HG02610 (cell line): ENCODE data around the gene CCDC92B.
"Not testable (repeated sequence)": the region's sequence is repeated elsewhere in the genome, so short reads cannot be mapped to it uniquely, and the experiment has no call there.

Source experiments
- ATAC-seq: cut with Tn5 transposase; IDR thresholded peaks from one replicate; pipeline ENCODE4 v1.9.1; 2021; ENCODE audit warnings: mild to moderate bottlenecking, moderate library complexity; ENCODE audit not compliant: unreplicated experiment

Gene CCDC92B

DNA sequence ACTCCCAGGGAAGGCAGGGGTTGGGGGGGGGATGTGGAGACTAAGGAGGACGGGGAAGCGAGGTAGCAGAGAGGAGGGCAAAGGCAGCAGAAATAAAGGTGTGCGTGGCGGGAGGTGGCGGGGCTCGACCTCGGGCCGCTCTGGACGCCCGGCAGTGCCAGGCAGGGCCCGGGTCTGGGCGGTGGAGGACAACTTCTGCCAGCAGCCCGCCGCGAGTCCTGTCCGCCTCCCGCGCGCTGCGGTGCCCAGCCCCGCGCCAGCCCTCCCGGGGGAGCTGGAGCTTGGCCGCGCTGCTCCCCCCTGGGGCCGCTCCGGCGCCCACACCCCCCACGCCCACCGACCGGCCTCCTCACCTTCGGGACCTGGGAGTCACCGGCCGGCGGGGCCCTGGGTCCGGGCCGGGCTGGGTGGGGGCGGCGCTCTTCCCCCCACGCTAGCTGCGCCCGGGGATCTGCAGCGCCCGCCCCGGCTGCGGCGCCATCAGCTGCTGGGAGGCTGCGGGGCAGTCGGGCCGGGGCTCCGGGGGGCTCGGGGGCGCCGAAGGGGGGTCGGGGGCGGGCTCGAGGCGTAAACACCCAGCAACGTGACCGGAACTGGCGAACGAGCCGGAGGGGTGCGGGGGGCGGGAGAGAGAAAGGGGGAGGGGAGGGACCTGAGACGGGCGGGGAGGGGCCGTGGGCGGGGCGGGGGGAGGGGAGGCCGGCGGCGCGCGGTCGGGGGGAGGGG lies at the start of gene CCDC92B:
CCDC92B (minus strand) TSS at position 595 of the 726 bp plus-strand sequence. CDS start 14,507 bp downstream, outside the sequence.
- no peak for ATAC-seq

GRCh38 chr17:2798678-2799077 lies 49.2 kb upstream of the CCDC92B start:
- no peak for ATAC-seq

DNA sequence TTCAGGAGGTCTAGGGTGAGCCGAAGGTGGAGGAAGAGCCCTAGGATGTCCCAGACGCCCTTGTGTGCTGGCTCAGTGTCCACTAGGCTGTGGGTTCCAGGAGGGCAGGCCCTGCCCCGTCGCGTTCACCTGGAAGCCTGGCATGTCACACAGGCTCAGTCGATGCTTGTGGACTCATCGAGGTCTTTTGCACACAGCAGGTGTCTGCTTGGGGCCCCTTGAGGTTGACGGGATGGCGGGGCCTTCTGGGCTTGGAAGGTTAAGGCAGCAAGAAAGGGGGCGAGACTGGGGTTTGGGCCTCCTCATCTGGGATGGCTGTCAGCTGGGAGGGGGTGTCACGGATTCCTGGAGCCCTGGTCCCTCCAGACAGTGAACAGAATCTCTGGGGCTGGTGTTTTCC lies 48.7 kb upstream of the CCDC92B start:
- ATAC-seq = no peak

DNA sequence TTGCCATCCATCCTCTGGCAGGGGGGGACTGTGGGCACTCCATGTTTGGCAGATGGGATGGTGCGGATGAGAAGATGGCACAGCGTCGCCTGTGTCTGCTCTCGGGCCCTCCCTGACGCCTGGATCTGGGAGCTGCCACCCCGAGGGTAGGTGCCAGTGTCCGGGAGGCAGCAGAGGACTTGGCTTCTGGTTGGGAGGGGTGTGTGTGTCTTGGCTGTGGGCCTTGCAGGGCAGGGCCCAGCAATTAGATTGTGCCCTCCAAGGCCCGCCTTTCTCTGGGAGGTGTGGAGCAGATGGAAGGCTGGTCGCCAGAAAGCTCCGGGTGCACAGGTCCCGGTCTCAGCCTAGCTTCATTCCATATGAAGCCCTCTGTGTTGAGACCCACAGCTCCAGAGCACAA lies 48.2 kb upstream of the CCDC92B start:
- ATAC-seq = no peak

DNA sequence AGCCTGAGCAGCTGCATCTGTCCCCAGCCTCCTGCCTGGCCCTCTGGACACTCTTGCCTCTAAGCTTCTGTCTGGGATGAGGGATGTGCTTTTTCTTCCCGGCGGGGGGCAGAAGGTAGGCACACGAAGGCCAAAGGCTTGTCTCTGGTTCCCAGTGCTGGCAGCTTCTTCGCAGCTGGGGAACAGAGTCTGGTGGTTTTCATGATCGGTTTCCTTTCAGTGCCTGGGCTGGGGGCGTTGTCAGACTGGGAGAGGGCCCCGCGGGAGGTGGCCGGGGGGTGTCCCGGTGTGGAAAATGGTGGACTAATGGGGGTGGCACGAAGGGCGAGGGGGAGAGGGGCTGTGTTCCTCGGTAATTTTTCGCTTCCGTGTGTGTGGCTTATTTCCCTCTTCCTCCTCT lies 47.8 kb upstream of the CCDC92B start:
- ATAC-seq = no peak

DNA sequence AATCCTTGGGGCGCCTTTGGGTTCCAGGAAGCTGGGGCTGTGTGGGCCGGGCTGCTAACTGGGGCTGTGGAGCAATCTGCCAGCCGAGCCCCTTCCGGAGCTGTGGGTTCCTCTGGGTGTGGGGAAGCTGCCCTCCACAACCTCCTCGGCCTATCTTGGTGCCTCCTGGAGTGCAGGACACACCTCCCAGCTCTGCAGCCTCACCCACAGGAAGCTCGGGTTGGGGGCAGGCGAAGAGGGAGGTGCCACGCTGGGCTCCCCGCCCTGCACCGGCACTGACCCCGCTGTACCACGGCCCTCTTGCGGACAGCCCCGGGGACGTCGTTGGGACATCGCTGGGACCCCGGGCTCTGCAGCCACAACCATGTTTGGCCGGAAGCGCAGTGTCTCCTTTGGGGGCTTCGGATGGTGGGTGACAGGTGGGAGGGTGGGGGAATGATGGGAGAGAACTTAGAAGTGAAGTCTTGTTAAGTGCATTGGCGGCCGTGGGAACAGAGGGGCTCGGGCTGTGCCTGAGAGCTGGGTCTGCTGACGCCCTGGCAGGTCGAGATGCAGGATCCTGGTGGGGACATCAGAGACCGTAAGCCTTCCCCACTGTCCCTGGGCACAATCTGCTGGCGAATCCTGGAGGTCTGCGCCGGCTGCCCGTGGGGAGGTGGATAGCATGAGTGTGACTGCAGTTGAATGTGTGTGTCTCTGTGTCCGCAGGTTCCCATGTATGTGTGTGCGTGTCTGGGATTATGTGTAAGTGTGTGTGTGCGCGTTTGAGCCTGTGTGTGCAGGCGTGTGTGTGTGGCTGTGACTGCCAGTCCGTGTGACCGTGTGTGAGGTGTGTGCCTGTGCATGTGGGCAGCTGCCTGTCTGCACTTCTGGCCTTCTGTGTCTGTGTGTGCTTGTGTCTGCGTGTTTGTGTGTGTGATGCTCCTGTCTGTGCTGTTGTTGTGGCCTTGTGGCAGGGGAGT lies 47.0 kb upstream of the CCDC92B start, which contains the start of gene RAP1GAP2:
RAP1GAP2 (plus strand) TSS at position 275 of the 962 bp plus-strand sequence; CDS start at position 365, 90 bp downstream.
- no peak for ATAC-seq

- no peak for ATAC-seq
Measured at GRCh38 chr17:2795441-2796163, 46.1 kb upstream of the CCDC92B start.

GRCh38 chr17:2794111-2794803 lies 44.8 kb upstream of the CCDC92B start:
- ATAC-seq = no peak

- peak; percentile 48 for ATAC-seq
Measured at GRCh38 chr17:2792366-2793169, 43.1 kb upstream of the CCDC92B start.

GRCh38 chr17:2789700-2790099 lies 40.2 kb upstream of the CCDC92B start:
- ATAC-seq = no peak

- ATAC-seq = peak; percentile 75
Measured at GRCh38 chr17:2786176-2786881, 36.9 kb upstream of the CCDC92B start.

DNA sequence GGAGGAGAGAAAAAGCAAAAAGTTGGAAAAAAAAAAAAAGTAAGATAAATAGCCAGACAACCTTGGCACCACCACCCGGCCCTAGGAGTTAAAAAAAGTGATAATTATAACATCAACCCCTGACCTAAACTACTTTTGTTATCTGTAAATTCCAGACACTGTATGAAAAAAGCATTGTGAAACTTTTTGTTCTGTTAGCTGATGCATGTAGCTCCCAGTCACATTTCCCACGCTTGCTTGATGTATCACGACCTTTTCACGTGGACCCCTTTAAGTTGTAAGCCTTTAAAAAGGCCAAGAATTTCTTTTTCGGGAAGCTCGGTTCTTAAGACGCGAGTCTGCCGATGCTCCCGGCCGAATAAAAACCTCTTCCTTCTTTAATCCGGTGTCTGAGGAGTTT lies 35.9 kb upstream of the CCDC92B start:
- ATAC-seq = not testable (repeated sequence)

- no peak for ATAC-seq
Measured at GRCh38 chr17:2784864-2785263, 35.4 kb upstream of the CCDC92B start.

DNA sequence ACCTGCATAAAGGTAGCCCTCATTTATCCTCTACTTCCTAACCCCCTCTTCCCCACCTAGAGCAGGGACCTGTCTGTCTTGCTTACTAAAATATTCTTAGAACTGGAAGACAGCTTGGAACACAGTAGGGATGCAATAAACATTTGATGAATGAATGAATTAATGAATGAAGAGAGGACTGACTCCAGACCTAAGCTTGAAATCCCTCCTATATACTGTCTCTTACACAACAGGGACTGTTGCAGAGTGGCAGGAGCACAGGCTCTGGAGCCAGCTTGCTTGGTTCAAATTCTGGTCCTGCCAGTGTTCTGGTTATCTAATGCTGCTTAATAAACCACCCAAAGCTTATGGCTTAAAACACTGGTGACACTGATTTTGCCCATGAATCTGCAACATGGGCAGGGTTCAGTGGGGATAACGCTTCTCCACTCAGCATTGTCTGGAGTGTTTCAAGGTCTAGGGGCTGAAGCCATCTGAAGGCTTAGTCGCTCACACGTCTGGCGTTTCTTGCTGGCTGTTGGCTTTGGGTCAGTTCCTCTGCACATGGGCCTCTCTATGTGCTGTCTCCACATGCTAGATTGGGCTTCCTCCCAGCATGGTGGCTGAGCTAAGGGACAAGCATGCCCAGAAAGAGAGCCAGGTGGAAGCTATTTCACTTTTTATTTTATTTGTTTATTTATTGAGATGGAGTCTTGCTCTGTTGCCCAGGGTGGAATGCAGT lies 34.0 kb upstream of the CCDC92B start:
- no peak for ATAC-seq

GRCh38 chr17:2782055-2782454 lies 32.6 kb upstream of the CCDC92B start:
- no peak for ATAC-seq

DNA sequence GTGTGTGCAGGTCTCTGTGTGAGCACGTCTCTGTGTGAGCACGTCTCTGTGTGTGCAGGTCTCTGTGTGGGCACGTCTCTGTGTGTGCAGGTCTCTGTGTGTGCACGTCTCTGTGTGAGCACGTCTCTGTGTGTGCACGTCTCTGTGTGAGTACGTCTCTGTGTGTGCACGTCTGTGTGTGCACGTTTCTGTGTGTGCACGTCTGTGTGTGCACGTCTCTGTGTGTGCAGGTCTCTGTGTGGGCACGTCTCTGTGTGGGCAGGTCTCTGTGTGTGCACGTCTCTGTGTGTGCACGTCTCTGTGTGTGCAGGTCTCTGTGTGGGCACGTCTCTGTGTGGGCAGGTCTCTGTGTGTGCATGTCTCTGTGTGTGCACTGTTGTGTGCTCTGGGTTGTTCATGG lies 32.1 kb upstream of the CCDC92B start:
- ATAC-seq = not testable (repeated sequence)

GRCh38 chr17:2780931-2781454 lies 31.5 kb upstream of the CCDC92B start:
- ATAC-seq = no peak

GRCh38 chr17:2780256-2780655 lies 30.8 kb upstream of the CCDC92B start:
- ATAC-seq = no peak
